HepG2 (cell line): ENCODE data around the gene SPACA4. TPM values are rescaled to one million over a fixed set of nuclear protein-coding genes. Genes with fewer than 3 reads are reported as not detected.

ENCODE experiments used
- ARNT2 ChIP-seq: sonication (generic); formaldehyde crosslinking; IDR thresholded peaks from 2 replicates; pipeline ENCODE4 v1.8.0; 2022; ENCODE audit warnings: mild to moderate bottlenecking, low read depth, missing genetic modification reagents, moderate library complexity
- ATF1 ChIP-seq: IDR thresholded peaks from 2 replicates; pipeline ENCODE4 v1.6.1; 2016; ENCODE audit warnings: mild to moderate bottlenecking, control low read depth
- CEBPB ChIP-seq: IDR thresholded peaks from 2 replicates; pipeline ENCODE4 v1.6.1; 2011; ENCODE audit warnings: low read depth, low read length, improper control_type of control experiment, borderline replicate concordance
- CHCHD3 ChIP-seq: sonication (generic); formaldehyde crosslinking; IDR thresholded peaks from 2 replicates; pipeline ENCODE4 v1.8.0; 2022; ENCODE audit warnings: mild to moderate bottlenecking, missing genetic modification reagents, moderate library complexity
- KLF16 ChIP-seq, 2 experiments: sonication (generic) in 1 of 2; formaldehyde crosslinking in 1 of 2; IDR thresholded peaks; 2 replicates each; pipeline versions ENCODE4 v1.6.1 to v1.8.0; 2016 to 2023; ENCODE audit warnings: missing genetic modification reagents in 2 of 2, missing compliant biosample characterization in 1 of 2
- NCOA5 ChIP-seq: sonication (generic); formaldehyde crosslinking; IDR thresholded peaks from 2 replicates; pipeline ENCODE4 v1.4.0; 2020; ENCODE audit warnings: missing genetic modification reagents
- NFIB ChIP-seq: sonication (generic); formaldehyde crosslinking; IDR thresholded peaks from 2 replicates; pipeline ENCODE4 v1.9.0; 2021; ENCODE audit warnings: missing genetic modification reagents, mild to moderate bottlenecking, borderline replicate concordance
- PHF20 ChIP-seq: sonication (generic); formaldehyde crosslinking; IDR thresholded peaks from 2 replicates; pipeline ENCODE4 v1.5.0; 2020; ENCODE audit warnings: mild to moderate bottlenecking, missing genetic modification reagents
- SP140L ChIP-seq: sonication (generic); formaldehyde crosslinking; IDR thresholded peaks from 2 replicates; pipeline ENCODE4 v1.4.0; 2020; ENCODE audit warnings: missing genetic modification reagents, borderline replicate concordance
- U2AF1 ChIP-seq: fragments of 200-400 bp; formaldehyde crosslinking; optimal IDR thresholded peaks from 2 replicates; pipeline ENCODE3; 2017; ENCODE audit warnings: mild to moderate bottlenecking, low read depth, low read length
- ZKSCAN1 ChIP-seq: fragments of 150-350 bp; IDR thresholded peaks from 2 replicates; pipeline ENCODE4 v1.6.1; 2014; ENCODE audit warnings: low read length
- ZNF3 ChIP-seq: IDR thresholded peaks from 2 replicates; pipeline ENCODE4 v1.7.0; 2017; ENCODE audit warnings: inconsistent platforms
- ZNF33A ChIP-seq: sonication (generic); formaldehyde crosslinking; IDR thresholded peaks from 2 replicates; pipeline ENCODE4 v1.5.1; 2020; ENCODE audit warnings: missing genetic modification reagents, mild to moderate bottlenecking, moderate library complexity, borderline replicate concordance
- ZNF407 ChIP-seq: sonication (generic); formaldehyde crosslinking; IDR thresholded peaks from one replicate; pipeline ENCODE4 v1.5.1; 2020; ENCODE audit warnings: mild to moderate bottlenecking, missing genetic modification reagents; ENCODE audit errors: not compliant biosample characterization
- ZNF543 ChIP-seq: sonication (generic); formaldehyde crosslinking; IDR thresholded peaks from 2 replicates; pipeline ENCODE4 v1.4.0; 2020; ENCODE audit warnings: mild to moderate bottlenecking, missing genetic modification reagents
- ZNF556 ChIP-seq: sonication (generic); formaldehyde crosslinking; IDR thresholded peaks from 2 replicates; pipeline ENCODE4 v1.4.0; 2020; ENCODE audit warnings: mild to moderate bottlenecking, missing genetic modification reagents, borderline replicate concordance
- ZNF557 ChIP-seq: sonication (generic); formaldehyde crosslinking; IDR thresholded peaks from 2 replicates; pipeline ENCODE4 v1.4.0; 2020; ENCODE audit warnings: missing genetic modification reagents
- ZNF558 ChIP-seq: sonication (generic); formaldehyde crosslinking; IDR thresholded peaks from 2 replicates; pipeline ENCODE4 v1.9.0; 2022; ENCODE audit warnings: mild to moderate bottlenecking, missing genetic modification reagents, borderline replicate concordance
- ZNF674 ChIP-seq: sonication (generic); formaldehyde crosslinking; IDR thresholded peaks from 2 replicates; pipeline ENCODE4 v1.5.0; 2020; ENCODE audit warnings: low read depth, mild to moderate bottlenecking, missing genetic modification reagents
- polyA plus RNA-seq, 8 experiments: library from polyadenylated mRNA; depleted of rRNA in 3 of 8; stranded (reverse) in 7 of 8; unstranded in 1 of 8; fragments of >200 nt; fragmentation: Illumina TruSeq in 4 of 8; extraction: Trizol in 4 of 8; gene quantifications; 2 replicates each; pipeline versions ENCODE4 v1.2.1 to v1.2.3, GENCODE V29; 2011 to 2016; ENCODE audit warnings: low read depth in 4 of 8, missing spikeins in 1 of 8, mixed read lengths in 1 of 8; ENCODE audit not compliant: insufficient read depth in 1 of 8
- total RNA-seq, 5 experiments: library from RNA; depleted of rRNA; stranded (reverse); fragments of >200 nt; fragmentation: Illumina TruSeq; extraction: Trizol; gene quantifications; 2 replicates each; pipeline ENCODE4 v1.2.3, GENCODE V29; 2016; ENCODE audit warnings: low read depth in 1 of 5

SPACA4 gene
- total and polyA plus RNA-seq, 2 of the 13 experiments (the other 11 are each of a cell fraction or from before 2014, with no cell fraction given): not detected

- TF ChIP-seq ZNF33A (CRISPR knock-in tag) (no peak), NFIB (CRISPR knock-in tag) (no peak), U2AF1 (peak; percentile 24), ZNF543 (peak; percentile 75; the same call in 1 of the 2 replicates), PHF20 (CRISPR knock-in tag) (peak; percentile 46; the same call in 1 of the 2 replicates), ZNF407 (CRISPR knock-in tag) (peak; percentile 60), ZKSCAN1 (no peak), CHCHD3 (CRISPR knock-in tag) (peak; percentile 75; the same call in 1 of the 2 replicates), ZNF558 (CRISPR knock-in tag) (peak; percentile 92; the same call in 1 of the 2 replicates), SP140L (CRISPR knock-in tag) (no peak), NCOA5 (CRISPR knock-in tag) (no peak), ZNF3 (no peak), CEBPB (peak; percentile 28; the same call in 1 of the 2 replicates), KLF16 (CRISPR knock-in tag; IDR thresholded peaks at IDR 0.05) (peak; percentile 63 to 89; a peak in 3 of 4 replicates), ZNF556 (CRISPR knock-in tag) (no peak), ATF1 (CRISPR knock-in tag) (0 out of 2 replicates have a peak, but pooled peaks have one; percentile 56), ZNF557 (CRISPR knock-in tag) (no peak), ZNF674 (CRISPR knock-in tag) (no peak), ARNT2 (CRISPR knock-in tag) (peak; percentile 87)
These were observed 31.0 kb downstream of the SPACA4 start (continued) for GRCh38 chr19:48637449-48637947.
